GOT3 (cell line): ENCODE measurements around the gene TUBGCP6.

Experiments
- DNase-seq: peaks from one replicate; lab custom pipeline; 2025; ENCODE audit warnings: mixed read lengths; lab: John Stamatoyannopoulos, UW

The TUBGCP6 gene

DNA sequence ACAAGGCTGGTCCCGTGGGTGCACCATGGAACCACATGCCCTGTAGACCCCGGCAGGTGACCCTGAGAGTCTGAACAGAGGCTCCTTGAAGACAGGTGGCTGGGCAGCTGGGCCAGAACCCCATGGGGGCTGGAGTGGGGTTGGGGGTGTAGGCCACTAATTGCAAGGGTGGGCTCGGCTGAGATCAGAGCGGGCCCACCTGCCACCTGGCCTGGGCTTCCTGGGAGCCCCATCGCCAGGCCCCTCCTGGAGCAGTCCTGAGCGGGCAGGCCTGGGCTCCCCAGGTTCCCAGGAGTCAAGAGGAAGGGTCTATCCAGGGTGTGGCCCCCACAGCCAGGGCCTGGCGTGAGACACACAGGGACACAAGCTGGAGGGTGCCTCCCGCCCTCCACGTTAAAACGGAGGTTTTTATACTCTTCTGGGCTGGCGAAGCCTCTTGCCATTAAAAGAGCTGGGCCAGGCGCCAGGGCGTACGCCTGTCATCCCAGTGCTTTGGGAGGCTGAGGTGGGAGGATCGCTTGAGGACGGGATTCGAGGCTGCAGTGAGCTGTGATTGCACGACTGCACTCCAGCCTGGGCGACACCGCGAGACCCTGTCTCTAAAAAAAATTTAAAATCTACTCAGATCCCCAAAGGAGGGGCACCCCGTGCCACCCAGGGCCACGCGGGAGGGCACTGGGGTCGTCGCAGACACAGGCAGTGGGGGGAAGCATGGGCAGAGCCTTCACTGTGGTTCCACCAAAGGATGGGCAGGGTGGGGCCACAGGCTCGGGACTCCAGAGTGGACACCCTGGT lies 63.9 kb downstream of the TUBGCP6 start:
- DNase-seq, result no peak

DNA sequence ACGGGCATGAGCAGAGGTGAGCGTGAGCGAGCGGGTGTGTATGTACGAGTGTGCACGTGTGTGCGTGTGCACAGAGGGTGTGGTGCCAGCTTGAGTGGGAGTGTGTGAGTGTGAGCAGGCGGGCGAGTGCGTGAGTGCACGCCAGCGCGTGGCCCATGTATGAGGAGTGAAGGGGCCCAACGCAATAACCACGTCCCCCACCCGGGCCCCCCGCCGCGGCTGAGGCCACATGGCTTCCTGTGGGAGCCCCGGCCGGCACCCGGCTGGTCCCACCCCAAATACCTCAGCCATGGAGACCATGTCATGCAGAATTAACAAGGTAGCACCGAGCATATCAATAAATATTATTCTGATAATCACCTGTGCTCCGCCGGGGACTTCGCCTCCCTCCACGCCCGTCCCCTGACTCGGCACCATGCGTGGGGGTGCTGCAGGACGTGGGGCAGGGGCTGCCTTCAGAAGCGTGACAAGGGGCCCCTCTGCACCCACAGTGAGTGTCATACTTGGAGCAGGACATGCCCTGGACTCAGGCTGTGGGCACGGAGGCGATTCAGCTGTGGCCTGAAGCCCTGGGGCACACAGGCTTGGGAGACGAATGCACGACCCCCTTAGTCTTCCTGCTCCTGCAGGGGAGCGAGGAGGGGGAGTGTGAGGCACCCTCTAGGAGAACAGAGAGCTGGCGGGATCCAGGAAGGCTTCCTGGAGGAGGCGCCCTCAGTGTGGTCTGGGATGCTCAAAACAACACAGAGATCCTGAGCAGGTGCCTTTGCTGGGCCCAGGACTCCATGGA lies 64.7 kb downstream of the TUBGCP6 start:
- DNase-seq, result no peak

DNA sequence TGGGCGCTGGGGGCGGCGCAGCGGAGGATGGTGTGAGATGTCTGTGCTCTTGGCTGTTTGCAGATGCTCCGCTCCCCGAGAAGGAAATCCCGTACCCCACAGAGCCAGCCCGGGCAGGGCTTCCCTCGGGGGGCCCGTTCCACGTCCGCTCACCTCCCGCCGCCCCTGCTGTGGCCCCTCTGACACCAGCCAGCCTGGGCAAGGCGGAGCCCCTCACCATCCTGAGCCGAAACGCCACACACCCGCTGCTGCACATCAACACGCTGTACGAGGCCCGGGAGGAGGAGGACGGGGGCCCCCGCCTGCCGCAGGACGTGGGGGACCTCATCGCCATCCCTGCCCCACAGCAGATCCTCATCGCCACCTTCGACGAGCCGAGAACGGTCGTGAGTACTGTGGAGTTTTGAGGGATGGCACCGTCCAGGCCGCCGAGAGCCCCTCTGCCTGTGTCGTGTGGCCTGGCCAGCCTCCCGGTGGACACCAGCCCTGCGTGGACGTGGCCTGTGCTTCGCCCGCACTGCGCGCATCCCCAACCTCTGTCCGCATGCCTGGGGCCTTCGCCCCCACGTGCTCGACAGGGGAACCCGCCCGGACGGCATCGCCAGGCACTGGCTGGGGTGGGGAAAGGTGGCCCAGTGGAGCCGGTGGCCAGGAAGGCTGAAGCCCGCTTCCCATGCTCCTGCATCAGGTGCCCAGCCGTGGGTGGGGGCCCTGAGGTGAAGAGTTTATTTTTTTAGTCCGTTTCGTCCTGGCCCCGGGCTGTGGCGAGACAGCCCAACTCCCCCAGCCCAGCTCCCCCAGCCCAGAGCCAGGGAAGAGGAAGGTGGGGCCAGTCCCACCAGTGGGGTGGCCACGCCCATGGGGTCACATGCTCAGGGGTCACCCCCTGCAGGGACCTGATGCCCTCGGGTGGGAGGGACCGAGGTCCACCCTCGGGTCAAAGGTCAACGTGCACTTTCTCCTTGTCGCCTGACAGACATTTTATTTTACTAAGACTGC lies 65.7 kb downstream of the TUBGCP6 start:
- DNase-seq, result no peak

DNA sequence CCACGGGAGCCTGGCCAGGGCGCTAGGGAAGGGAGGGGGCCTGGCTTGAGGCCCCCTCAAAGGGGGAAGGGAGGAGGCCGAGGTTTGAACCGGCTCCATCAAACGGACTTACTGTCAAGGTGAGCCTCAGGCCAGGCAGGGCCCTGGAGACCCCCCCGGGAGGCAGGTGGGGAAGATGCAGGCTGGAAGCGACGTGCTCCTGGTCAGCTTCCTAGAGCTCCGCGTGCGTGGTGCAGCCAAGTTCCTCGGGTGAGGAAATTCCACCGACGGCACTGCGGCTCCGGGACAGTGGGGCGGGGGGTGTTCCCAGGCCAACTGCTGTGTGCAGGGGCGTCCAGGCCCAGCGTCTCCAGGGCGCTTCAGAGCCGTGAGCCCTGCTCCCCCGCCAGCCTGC lies 66.4 kb downstream of the TUBGCP6 start:
- DNase-seq, result no peak

DNA sequence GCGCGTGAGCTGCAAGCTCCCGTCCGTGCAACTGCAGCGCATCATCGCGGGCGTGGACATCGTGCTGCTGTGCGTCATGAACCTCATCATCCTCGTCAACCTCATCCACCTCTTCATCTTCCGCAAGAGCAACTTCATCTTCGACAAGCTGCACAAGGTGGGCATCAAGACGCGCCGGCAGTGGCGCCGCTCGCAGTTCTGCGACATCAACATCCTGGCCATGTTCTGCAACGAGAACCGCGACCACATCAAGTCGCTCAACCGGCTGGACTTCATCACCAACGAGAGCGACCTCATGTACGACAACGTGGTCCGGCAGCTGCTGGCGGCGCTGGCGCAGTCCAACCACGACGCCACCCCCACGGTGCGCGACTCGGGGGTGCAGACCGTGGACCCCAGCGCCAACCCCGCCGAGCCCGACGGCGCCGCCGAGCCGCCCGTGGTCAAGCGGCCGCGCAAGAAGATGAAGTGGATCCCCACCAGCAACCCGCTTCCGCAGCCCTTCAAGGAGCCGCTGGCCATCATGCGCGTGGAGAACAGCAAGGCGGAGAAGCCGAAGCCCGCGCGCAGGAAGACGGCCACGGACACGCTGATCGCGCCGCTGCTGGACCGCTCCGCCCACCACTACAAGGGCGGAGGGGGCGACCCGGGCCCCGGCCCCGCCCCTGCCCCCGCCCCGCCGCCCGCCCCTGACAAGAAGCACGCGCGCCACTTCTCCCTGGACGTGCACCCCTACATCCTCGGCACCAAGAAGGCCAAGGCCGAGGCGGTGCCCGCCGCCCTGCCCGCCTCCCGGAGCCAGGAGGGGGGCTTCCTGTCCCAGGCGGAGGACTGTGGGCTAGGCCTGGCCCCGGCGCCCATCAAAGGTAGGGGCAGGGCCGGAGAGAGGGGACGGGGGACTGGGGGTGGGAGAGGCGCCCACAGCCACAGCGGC lies 67.0 kb downstream of the TUBGCP6 start:
- DNase-seq, result no peak

DNA sequence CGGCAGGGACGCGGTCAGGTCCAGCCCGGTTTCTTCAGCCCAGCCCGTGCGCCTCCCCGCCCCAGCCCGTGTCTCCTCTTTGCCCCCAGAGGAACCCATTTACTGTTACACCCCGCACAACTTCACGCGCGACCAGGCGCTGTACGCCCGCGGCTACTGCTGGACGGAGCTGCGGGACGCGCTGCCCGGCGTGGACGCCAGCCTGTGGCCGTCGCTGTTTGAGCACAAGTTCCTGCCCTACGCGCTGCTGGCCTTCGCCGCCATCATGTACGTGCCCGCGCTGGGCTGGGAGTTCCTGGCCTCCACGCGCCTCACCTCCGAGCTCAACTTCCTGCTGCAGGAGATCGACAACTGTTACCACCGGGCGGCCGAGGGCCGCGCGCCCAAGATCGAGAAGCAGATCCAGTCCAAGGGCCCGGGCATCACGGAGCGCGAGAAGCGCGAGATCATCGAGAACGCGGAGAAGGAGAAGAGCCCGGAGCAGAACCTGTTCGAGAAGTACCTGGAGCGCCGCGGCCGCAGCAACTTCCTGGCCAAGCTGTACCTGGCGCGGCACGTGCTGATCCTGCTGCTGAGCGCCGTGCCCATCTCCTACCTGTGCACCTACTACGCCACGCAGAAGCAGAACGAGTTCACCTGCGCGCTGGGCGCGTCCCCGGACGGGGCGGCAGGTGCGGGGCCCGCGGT lies 67.8 kb downstream of the TUBGCP6 start:
- DNase-seq, result no peak

DNA sequence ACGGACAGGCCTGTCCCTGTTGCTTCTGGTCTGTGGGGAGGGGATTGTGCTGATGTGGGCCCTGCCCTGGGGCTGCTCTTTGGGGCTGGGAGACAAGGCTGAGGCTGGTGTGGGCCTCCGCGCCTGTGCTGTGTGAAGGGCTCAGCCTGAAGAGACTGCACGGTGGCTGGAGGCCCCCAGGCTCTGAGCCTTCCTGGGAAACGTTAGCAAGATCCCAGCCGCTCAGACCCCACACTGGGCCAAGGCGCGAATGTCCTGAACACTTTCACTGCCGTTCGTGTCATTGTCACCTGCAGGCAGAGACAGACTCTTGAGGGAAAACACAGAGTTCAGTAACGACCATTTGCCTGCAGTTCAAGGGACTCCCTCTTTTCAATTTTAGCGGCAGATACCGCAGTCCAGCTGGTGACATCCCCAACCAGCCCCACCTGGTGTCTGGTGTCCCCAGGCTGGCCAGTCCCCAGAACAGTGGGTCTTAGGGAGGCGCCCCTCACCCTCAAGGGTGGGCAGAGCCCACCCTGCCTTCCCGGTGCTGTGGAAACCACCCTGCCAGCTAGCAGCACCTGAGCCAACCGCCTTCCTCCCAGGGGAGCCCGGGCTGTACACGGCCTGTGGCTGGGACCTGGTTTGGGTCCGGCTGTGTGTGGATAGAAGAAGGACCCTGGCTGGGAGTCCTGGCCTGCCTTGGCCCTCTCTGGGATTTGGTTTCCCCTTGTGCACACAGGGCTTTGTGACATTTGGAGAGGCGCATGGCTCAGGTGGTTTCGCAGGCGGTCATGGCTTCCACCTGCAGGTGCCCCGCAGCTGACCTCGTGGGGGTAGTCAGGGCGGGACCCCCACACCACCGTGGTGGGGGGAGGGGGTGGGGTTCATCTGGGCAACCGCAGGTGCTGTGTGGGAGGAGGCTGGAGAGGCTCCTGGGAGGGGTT lies 68.6 kb downstream of the TUBGCP6 start:
- DNase-seq, result no peak

DNA sequence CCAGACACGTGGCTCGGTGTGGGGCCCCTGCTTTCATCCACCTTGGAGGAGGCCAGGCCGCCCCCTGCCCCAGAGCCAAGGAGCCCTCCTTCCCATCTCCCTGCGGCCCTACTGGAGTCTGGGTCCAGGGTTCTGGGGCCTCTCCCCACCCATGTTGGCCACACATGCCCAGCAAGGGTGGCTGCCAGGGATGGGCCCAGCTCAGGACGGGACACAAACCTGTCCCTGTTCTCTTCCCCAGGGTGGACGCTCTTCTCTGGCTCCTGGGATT lies 69.7 kb downstream of the TUBGCP6 start:
- no peak for DNase-seq

DNA sequence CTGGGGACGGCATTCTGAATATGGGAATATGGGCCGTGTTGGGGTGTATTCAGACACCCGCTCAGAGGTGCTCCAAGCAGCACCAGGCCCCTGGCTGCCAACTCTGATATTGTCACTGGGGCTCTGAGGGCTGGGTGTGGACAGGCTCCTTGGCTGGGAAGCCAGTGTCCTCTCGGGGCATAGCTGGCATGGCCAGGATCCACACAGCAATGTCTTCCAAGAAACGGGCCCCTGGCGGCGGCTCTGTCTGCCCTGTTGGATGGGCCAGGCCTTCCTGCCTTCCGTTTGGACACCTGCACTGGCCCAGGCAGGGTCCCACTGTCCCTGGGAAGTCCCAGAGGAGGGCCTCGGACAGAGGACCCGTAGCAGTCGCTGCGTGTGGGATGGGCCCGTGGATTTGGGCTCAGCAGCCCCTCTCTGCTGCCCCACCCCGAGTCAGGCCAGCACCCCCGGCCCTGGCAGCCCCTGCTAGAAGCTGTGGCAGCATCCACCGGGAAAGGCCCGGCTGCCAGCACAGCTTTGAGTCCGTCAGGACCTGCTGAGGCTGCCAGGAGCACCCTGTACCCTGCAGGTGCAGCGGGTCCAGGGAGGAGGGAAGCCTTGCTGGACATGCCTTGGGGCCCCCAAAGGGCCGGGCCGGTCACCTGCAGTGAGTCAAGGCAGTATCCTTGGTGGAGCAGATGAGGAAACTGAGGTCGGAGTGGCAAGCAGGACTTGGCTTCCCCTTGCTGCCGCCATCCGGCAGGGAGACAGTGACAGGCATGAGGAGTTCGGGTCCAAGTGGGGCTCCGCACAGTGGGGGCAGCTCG lies 70.2 kb downstream of the TUBGCP6 start:
- no peak for DNase-seq

DNA sequence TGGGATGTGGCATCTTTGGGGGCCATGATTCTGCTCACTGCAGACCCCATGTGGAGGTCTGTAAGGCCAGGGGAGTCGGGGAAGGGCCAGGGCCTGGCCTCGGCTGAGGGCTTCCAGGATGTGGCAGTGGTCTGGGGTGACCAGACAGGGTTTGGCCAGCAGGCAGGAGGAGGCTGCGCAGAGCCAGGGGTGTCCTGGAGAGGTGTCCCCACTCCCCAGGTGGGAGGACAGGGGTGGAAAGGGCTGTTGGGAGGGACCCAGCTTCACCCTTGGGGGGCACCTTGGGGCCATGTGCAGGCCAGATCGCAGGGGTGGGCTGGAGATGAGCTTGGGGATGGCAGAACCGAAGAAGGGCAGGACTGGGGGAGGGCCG lies 70.9 kb downstream of the TUBGCP6 start:
- no peak for DNase-seq

DNA sequence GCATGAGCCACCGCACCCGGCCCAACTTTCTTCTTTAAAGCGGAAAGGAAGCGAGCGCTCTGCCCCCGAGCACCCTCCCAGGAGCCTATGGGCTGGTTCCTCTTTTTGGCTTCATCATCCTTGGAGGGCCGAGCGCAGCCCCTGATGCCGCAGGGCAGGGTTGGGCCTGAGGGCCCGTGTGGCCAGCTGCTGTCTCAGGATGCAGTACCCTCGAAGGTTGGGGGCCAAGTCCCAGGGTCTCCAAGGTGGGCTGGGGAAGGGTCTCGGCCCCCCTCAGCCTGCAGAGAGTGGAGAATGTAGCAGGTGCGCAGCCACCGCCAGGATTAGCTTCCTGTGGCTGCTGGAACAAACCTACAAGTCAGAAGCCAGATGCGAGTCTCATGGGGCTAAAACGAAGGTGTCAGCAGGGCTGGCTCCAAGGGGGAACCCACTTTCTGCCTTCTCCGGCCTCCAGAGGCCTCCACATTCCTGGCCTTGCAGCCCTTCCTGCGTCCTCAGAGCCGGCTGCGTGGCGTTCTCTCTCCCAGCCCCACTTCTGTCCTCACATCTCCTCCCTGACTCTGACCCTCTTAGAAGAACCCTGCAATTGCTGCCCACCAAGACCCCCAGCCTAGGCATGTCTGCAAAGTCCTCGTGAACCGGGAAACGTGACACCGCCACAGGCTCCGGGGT lies 71.4 kb downstream of the TUBGCP6 start:
- no peak for DNase-seq

DNA sequence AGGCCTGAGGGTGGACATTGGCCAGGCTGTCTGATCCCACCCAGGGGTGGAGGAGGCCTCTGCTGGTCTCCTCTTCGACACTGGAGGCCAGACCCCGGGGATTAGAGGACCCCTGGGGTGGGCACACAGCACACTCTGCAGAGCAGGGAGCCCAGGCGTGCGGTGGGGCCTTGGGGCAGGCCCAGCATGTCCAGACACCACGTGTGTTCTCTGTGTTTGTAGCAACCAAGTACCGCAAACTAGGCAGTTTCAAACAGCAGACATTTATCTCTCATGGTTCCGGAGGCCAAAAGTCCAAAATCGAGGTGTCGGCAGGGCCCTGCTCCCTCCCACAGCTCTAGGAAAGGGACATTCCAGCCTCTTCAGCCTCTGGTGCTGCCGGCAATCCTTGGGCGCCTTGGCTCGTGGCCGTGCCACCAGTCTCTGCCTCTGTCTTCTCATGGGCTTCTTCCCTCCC lies 72.8 kb downstream of the TUBGCP6 start:
- DNase-seq, result no peak

DNA sequence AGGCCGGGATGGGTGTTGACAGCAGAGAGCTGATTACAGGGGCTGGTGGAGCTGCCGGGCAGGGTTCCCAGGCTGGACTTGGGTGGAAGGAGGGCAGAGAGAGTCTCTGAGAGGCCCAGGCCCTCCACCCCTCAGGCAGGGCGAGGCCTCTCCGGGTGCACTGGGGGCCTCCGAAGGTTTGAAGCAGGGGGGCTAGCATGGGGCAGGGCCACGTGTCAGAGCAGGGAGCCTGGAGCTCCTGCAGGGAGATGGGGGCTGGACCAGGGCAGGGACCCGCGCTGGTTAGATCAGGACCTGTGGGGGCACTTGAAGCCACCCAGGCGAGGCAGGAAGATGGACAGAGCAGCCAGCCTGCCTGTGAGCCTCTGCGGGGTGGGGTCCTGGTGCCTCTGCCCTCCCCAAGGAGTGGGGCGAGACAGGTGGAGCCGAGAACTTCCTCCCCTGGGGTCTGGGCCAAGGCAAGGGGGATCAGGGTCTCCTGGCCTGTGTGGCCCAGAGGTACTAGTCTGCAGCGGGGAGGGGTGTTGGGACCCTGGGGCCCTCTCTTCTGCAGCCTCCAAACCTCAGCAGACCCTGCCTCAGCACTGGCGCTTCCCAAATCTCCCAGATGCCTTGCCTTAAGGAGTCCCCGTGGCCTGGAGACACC lies 73.4 kb downstream of the TUBGCP6 start:
- no peak for DNase-seq

DNA sequence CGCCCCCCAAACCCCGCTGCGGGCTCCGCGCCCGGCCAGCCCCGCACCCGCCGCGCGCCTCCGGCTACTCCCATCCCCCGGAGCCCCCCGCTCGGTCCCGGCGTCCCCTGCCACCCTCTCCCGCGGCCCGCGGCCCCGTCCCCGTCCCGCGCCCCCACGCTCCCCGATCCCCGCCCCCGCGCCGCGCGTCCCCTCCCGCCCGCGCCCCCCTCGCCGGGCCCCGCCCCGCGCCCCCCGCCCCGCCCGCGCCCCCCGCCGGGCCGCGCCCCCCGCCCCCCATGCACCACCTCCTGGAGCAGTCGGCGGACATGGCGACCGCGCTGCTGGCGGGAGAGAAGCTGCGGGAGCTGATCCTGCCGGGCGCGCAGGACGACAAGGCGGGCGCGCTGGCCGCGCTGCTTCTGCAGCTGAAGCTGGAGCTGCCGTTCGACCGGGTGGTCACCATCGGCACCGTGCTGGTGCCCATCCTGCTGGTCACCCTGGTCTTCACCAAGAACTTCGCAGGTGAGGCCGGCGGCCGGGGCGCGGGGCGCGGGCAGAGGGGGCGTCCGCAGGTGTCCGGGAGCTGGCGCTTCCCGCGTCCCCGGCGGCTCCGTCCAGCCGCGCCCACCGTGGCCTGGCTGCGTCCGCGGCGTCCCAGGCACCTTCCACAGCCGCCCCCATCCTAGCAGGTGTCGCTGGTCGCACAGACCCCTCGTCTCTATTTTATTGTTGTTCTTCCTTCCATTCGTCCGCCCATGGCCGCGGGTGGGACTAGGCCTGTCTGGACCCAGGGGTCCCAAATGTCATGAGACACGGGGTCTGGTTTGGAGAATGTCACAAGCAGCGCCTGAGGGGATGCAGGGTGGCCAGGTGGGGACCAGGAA lies 74.1 kb downstream of the TUBGCP6 start, which contains the start of gene PANX2:
PANX2 (plus strand) TSS at position 279 of the 866 bp plus-strand sequence; CDS start at position 279, 0 bp downstream.
- DNase-seq, result no peak

DNA sequence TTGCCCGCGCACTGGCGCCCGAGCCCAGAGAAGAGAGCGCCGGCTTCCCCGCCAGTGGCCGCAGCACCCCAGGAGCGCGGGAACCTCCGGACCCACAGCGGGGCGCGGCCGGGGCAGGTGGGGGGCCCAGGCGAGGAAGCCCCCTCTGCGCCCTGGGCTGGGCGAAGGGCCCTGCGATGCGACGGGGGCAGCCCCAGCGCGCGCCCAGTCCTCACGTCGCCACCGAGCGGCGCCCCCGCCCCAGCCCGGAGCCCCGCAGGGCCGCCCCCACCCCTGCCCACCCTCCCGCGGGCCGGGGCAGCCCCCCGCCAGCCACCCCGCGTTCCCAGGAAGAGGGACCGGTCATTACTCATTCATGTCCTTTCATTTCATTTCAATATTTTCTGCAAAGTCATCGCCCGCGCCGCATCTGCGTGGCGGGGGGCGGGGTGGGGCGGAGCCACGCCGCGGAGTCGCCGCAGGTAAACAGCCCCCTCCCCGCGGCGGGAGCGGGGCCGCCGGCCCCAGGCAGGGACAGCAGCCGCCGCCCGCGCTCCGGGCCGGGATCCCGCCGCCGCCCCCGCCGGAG lies 75.0 kb downstream of the TUBGCP6 start:
- DNase-seq, result no peak

DNA sequence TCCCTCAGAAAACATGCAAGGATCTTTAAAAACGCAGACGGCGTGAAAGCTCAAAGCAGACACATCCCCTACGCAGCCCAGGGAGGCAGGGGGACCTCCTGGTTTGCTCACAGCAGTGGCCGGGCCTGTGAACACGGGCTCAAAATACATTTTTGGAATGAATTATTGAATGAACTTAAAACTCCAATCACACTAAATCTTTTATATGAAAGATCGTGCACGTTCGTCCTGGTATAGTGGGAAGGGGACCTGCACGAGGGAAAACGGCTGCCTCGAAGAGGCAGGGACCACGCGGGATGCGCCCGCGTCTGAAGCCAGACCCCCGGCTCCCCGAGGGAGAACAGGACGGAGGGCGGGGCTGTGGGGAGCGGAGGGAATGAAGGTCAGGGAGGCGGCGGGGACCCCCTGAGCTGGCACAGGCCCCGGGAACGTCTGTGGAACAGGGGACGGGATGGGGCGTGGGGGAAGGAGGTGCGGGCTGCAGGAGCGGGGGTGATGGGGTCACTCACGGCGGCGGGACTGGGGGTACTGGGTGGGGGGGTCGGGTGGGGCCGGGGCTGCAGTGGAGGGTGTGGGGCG lies 75.6 kb downstream of the TUBGCP6 start:
- DNase-seq, result no peak
